Caki2 (cell line): Measurements from ENCODE around the gene RTL5. TPM values are rescaled to one million over a fixed set of nuclear protein-coding genes. Genes with fewer than 3 reads are reported as not detected.

ENCODE experiments used
- DNase-seq: peaks from one replicate; pipeline ENCODE4 v3.0.0-alpha.2; 2015; ENCODE audit warnings: low read depth
- in situ Hi-C: cut with HindIII; loops from 2 replicates; pipeline ENCODE4 v1.10.0; 2016; ENCODE audit warnings: low sequenced_read_pairs, low pct_unique_long_range_greater_than_20kb, mixed read lengths
- total RNA-seq: library from RNA; depleted of rRNA; stranded (reverse); fragments of >200 nt; shearing (Covaris generic); gene quantifications from 2 replicates; pipeline ENCODE4 v1.2.3, GENCODE V29; 2014; ENCODE audit warnings: low replicate concordance

Gene RTL5
- total RNA-seq, 1 experiment from 2014 or later = 0.27 TPM

GRCh38 chrX:72114807-72115206 lies 16.9 kb downstream of the RTL5 start:
- DNase-seq = no peak
- in situ Hi-C loops = no loop called here

- no peak for DNase-seq
- in situ Hi-C loops = no loop called here
These were observed 17.4 kb downstream of the RTL5 start for GRCh38 chrX:72114306-72114705.

- DNase-seq = no peak
- in situ Hi-C loops = no loop called here
These were observed 18.3 kb downstream of the RTL5 start for GRCh38 chrX:72113461-72113860.

- DNase-seq = no peak
- in situ Hi-C loops = no loop called here
These were observed 20.6 kb downstream of the RTL5 start for GRCh38 chrX:72110876-72111708.

GRCh38 chrX:72110051-72110875 lies 21.5 kb downstream of the RTL5 start:
- no peak for DNase-seq
- in situ Hi-C loops = no loop called here

- in situ Hi-C loops = no loop called here
- no peak for DNase-seq
These were observed 23.0 kb downstream of the RTL5 start for GRCh38 chrX:72108666-72109065.

GRCh38 chrX:72107841-72108595 lies 23.7 kb downstream of the RTL5 start:
- in situ Hi-C loops = no loop called here
- no peak for DNase-seq

- DNase-seq = no peak
- in situ Hi-C loops = no loop called here
These were observed 24.4 kb downstream of the RTL5 start for GRCh38 chrX:72107320-72107719.

- in situ Hi-C loops = no loop called here
- no peak for DNase-seq
These were observed 26.3 kb downstream of the RTL5 start for GRCh38 chrX:72105436-72105835.

- peak; percentile 12 for DNase-seq
- in situ Hi-C loops = no loop called here
These were observed 29.0 kb downstream of the RTL5 start for GRCh38 chrX:72102760-72103159.

GRCh38 chrX:72102126-72102525 lies 29.6 kb downstream of the RTL5 start:
- DNase-seq = no peak
- in situ Hi-C loops = no loop called here

- no peak for DNase-seq
These were observed 30.1 kb downstream of the RTL5 start for GRCh38 chrX:72101597-72102037.

GRCh38 chrX:72100824-72101351 lies 30.8 kb downstream of the RTL5 start:
- no peak for DNase-seq
- in situ Hi-C loops = no loop called here

More at GRCh38 chrX:72101597-72102037, 30.1 kb downstream of the RTL5 start:
- in situ Hi-C loops = no loop called here

- in situ Hi-C loops = no loop called here
- no peak for DNase-seq
These were observed 31.5 kb downstream of the RTL5 start for GRCh38 chrX:72100051-72100755.

GRCh38 chrX:72097098-72097497 lies 34.6 kb downstream of the RTL5 start:
- in situ Hi-C loops = no loop called here
- DNase-seq = no peak

GRCh38 chrX:72095370-72095769 lies 36.3 kb downstream of the RTL5 start:
- in situ Hi-C loops = no loop called here
- DNase-seq = no peak

- no peak for DNase-seq
- in situ Hi-C loops = no loop called here
These were observed 36.8 kb downstream of the RTL5 start for GRCh38 chrX:72094894-72095293.

- DNase-seq = no peak
- in situ Hi-C loops = no loop called here
These were observed 42.5 kb downstream of the RTL5 start for GRCh38 chrX:72089254-72089653.
